HCT116 (cell line): Measurements from ENCODE around the gene OSTM1. TPM values are rescaled to one million over a fixed set of nuclear protein-coding genes. Genes with fewer than 3 reads are reported as not detected.
A peak's percentile ranks its signal among the peaks of the same experiment; 100 is the strongest.

ENCODE experiments used
- ATAC-seq: fragments of 200-7000 bp; cut with Tn5 transposase; 2 replicates; pipeline ENCODE4 v1.9.1; 2020; ENCODE audit warnings: mild to moderate bottlenecking, moderate library complexity
- BruUV-seq: library from RNA; stranded (reverse); fragments of 400-500 nt; replicated peaks from 2 replicates; lab custom pipeline; 2021; lab: Mats Ljungman, UMichigan
- CTCF ChIA-PET: fragments of 300-600 bp; sonication (Branson Sonifier 250); formaldehyde crosslinking; loops from one replicate; lab custom pipeline; 2021; ENCODE audit warnings: antibody characterized with exemption; lab: Charles Lee
- POLR2A ChIA-PET: fragments of 300-600, 350-600 bp; sonication (Branson Sonifier 250); formaldehyde crosslinking; loops from one replicate; lab custom pipeline; 2021; ENCODE audit warnings: antibody characterized with exemption; lab: Charles Lee
- RAD21 ChIA-PET, 2 experiments: fragments of 300-600 bp; sonication (Branson Sonifier 250); formaldehyde crosslinking; loops; one replicate each; lab custom pipeline; 2023; ENCODE audit warnings: low total read pairs in 2 of 2; ENCODE audit not compliant: uncharacterized antibody in 2 of 2, unreplicated experiment in 2 of 2, low non-redundant PET in 1 of 2; lab: Charles Lee
- DNase-seq: peaks from one replicate; pipeline ENCODE4 v3.0.0-alpha.2; 2010; ENCODE audit warnings: low read depth, low spot score
- H2AFZ ChIP-seq: fragments of 200-600 bp; shearing (Covaris generic), sonication (generic); 2 replicates; pipeline ENCODE4 v1.6.1; 2017; ENCODE audit warnings: low read depth, mixed run types, mixed read lengths, antibody characterized with exemption, low read length; ENCODE audit not compliant: poor library complexity, severe bottlenecking
- H3K27ac ChIP-seq: 2 replicates; pipeline ENCODE4 v1.5.1; 2012; ENCODE audit warnings: low read depth, low read length
- H3K27me3 ChIP-seq: fragments of 200-600 bp; sonication (generic); 2 replicates; pipeline ENCODE4 v1.6.1; 2016; ENCODE audit warnings: mixed run types, low read length, mixed read lengths; ENCODE audit not compliant: insufficient read depth
- H3K36me3 ChIP-seq, 2 experiments: fragments of 200-500 bp in 1 of 2; fragments of 200-600 bp in 1 of 2; sonication (Bioruptor generic) in 1 of 2; sonication (generic) in 1 of 2; 2 replicates each; pipeline versions ENCODE4 v1.5.1 to v1.6.1; 2014 to 2016; ENCODE audit warnings: low read length in 2 of 2, inconsistent platforms in 1 of 2, mixed read lengths in 1 of 2, mixed run types in 1 of 2; ENCODE audit not compliant: insufficient read depth in 2 of 2, control insufficient read depth in 1 of 2
- H3K4me1 ChIP-seq, 2 experiments: fragments of 200-600 bp in 1 of 2; sonication (generic) in 1 of 2; 2 replicates each; pipeline versions ENCODE4 v1.5.1 to v1.6.1; 2012 to 2017; ENCODE audit warnings: low read length in 2 of 2, inconsistent platforms in 1 of 2, mild to moderate bottlenecking in 1 of 2, mixed read lengths in 1 of 2, mixed run types in 1 of 2, moderate library complexity in 1 of 2; ENCODE audit not compliant: insufficient read depth in 2 of 2, control insufficient read depth in 1 of 2
- H3K4me2 ChIP-seq: fragments of 200-600 bp; sonication (generic); 2 replicates; pipeline ENCODE4 v1.6.1; 2017; ENCODE audit warnings: mixed run types, low read length, mixed read lengths
- H3K4me3 ChIP-seq, 2 experiments: fragments of 200-600 bp in 1 of 2; sonication (generic) in 1 of 2; replicated peaks in 1 of 2; 2 replicates each; pipeline ENCODE4 v1.5.1; 2011 to 2016; ENCODE audit warnings: low read length in 2 of 2, control low read depth in 1 of 2, low read depth in 1 of 2, mild to moderate bottlenecking in 1 of 2, mixed read lengths in 1 of 2, mixed run types in 1 of 2
- H3K79me2 ChIP-seq: fragments of 200-600 bp; sonication (generic); 2 replicates; pipeline ENCODE4 v1.6.1; 2017; ENCODE audit warnings: mild to moderate bottlenecking, mixed run types, low read length, moderate library complexity, mixed read lengths; ENCODE audit not compliant: insufficient read depth
- H3K9ac ChIP-seq: fragments of 200-600 bp; sonication (generic); 2 replicates; pipeline ENCODE4 v1.6.1; 2016; ENCODE audit warnings: low read length, mixed read lengths
- H3K9me2 ChIP-seq: fragments of 200-600 bp; sonication (generic), shearing (Covaris generic); 2 replicates; pipeline ENCODE4 v1.6.1; 2017; ENCODE audit warnings: mixed run types, mild to moderate bottlenecking, moderate library complexity; ENCODE audit not compliant: insufficient read depth
- H3K9me3 ChIP-seq, 2 experiments: fragments of 200-500 bp in 1 of 2; fragments of 200-600 bp in 1 of 2; sonication (Bioruptor generic) in 1 of 2; sonication (generic) in 1 of 2; 2 replicates each; pipeline ENCODE4 v1.6.1; 2014 to 2017; ENCODE audit warnings: low read length in 2 of 2, mixed read lengths in 2 of 2, inconsistent platforms in 1 of 2, low read depth in 1 of 2, mild to moderate bottlenecking in 1 of 2, mixed run types in 1 of 2, moderate library complexity in 1 of 2; ENCODE audit not compliant: control insufficient read depth in 1 of 2, insufficient read depth in 1 of 2
- H4K20me1 ChIP-seq: fragments of 200-600 bp; sonication (generic), shearing (Covaris generic); 2 replicates; pipeline ENCODE4 v1.6.1; 2017; ENCODE audit warnings: mixed run types, mild to moderate bottlenecking, moderate library complexity; ENCODE audit not compliant: insufficient read depth
- CEBPB ChIP-seq: IDR thresholded peaks from 2 replicates; pipeline ENCODE4 v1.6.1; 2012; ENCODE audit warnings: low read depth
- EGR1 ChIP-seq: IDR thresholded peaks from 2 replicates; pipeline ENCODE4 v1.6.1; 2012; ENCODE audit warnings: low read depth
- ELF1 ChIP-seq: IDR thresholded peaks from 2 replicates; pipeline ENCODE4 v1.6.1; 2012; ENCODE audit warnings: low read depth, borderline replicate concordance
- FOSL1 ChIP-seq: IDR thresholded peaks from 2 replicates; pipeline ENCODE4 v1.6.1; 2012; ENCODE audit warnings: low read depth
- JUND ChIP-seq: IDR thresholded peaks from 2 replicates; pipeline ENCODE4 v1.6.1; 2012
- POLR2A ChIP-seq: IDR thresholded peaks from 2 replicates; pipeline ENCODE4 v1.7.0; 2011; ENCODE audit warnings: borderline replicate concordance; ENCODE audit not compliant: insufficient read depth, insufficient read length; ENCODE audit errors: extremely low read depth
- REST ChIP-seq: IDR thresholded peaks from 2 replicates; pipeline ENCODE4 v1.6.1; 2012; ENCODE audit warnings: low read depth
- SIN3A ChIP-seq: IDR thresholded peaks from 2 replicates; pipeline ENCODE4 v1.6.1; 2012; ENCODE audit warnings: low read depth
- SP1 ChIP-seq: IDR thresholded peaks from 2 replicates; pipeline ENCODE4 v1.6.1; 2012; ENCODE audit warnings: low read depth
- SRF ChIP-seq: IDR thresholded peaks from 2 replicates; pipeline ENCODE4 v1.6.1; 2012; ENCODE audit warnings: low read depth
- intact Hi-C: fragments of 100-400 bp; cut with micrococcal nuclease; formaldehyde crosslinking; loops from 2 replicates; pipeline ENCODE4 v1.10.0; 2022
- total RNA-seq: library from RNA; stranded (reverse); gene quantifications from one replicate; pipeline ENCODE4 v1.2.1, GENCODE V29; 2021; ENCODE audit not compliant: unreplicated experiment
- TF ChIP-seq, protein P1 (sequence below): IDR thresholded peaks from 2 replicates; pipeline ENCODE4 v1.6.1; 2011; ENCODE audit warnings: mild to moderate bottlenecking, low read length, moderate library complexity; ENCODE audit not compliant: insufficient replicate concordance; ENCODE audit errors: extremely low read depth

OSTM1 gene
- total RNA-seq, 1 experiment from 2014 or later = 11.2 TPM

GRCh38 chr6:108029226-108029921, 45.2 kb downstream of the OSTM1 start:
- no peaks in the 10 kb centered on the region for H4K20me1 ChIP-seq
- no peaks in the 10 kb centered on the region for H3K36me3 ChIP-seq
- DNase-seq (no peak), ATAC-seq (no peak)
- no peaks in the 10 kb centered on the region for H3K27me3 ChIP-seq
- peaks cover 0 to 3% of the 10 kb centered on the region in 2 experiments; a peak in 1 of 4 replicates for H3K4me1 ChIP-seq
- no peaks in the 10 kb centered on the region for H3K79me2 ChIP-seq
- H3K9me2 ChIP-seq = no peaks in the 10 kb centered on the region
- no peak overlapping the region for H3K9ac ChIP-seq
- no peak overlapping the region for H3K27ac ChIP-seq
- no peak overlapping the region for H3K4me2 ChIP-seq
- no peak overlapping the region for H2AFZ ChIP-seq
- RAD21 ChIA-PET = no interaction called here
- H3K9me3 ChIP-seq = no peaks in the 10 kb centered on the region
- CTCF ChIA-PET = no interaction called here
- POLR2A ChIA-PET = no interaction called here
- BruUV-seq = no TSS peak
- TF ChIP-seq REST = no peak
- TF ChIP-seq EGR1 = no peak
- TF ChIP-seq CEBPB = no peak
- TF ChIP-seq ELF1 = no peak
- intact Hi-C loops = no loop called here
- H3K4me3 ChIP-seq = no peak overlapping the region

GRCh38 chr6:108027594-108027993, 46.9 kb downstream of the OSTM1 start:
- H3K79me2 ChIP-seq = no peaks in the 10 kb centered on the region
- H3K4me1 ChIP-seq = peaks cover 0 to 3% of the 10 kb centered on the region in 2 experiments; a peak in 1 of 4 replicates
- ChIA-PET POLR2A (no interaction called here), RAD21 (no interaction called here), CTCF (no interaction called here)
- H4K20me1 ChIP-seq = no peaks in the 10 kb centered on the region
- H3K9ac ChIP-seq = no peak overlapping the region
- no peak overlapping the region for H2AFZ ChIP-seq
- no peak overlapping the region for H3K4me3 ChIP-seq
- intact Hi-C loops = no loop called here
- no peaks in the 10 kb centered on the region for H3K36me3 ChIP-seq
- no peaks in the 10 kb centered on the region for H3K9me2 ChIP-seq
- DNase-seq (peak; percentile 13), ATAC-seq (peak; percentile 72)
- no peaks in the 10 kb centered on the region for H3K9me3 ChIP-seq
- H3K27ac ChIP-seq = no peak overlapping the region
- H3K27me3 ChIP-seq = no peaks in the 10 kb centered on the region
- H3K4me2 ChIP-seq = no peak overlapping the region
- BruUV-seq = no TSS peak
- TF ChIP-seq ELF1 (no peak), POLR2A (no peak), SIN3A (no peak), FOSL1 (no peak), SRF (no peak), REST (no peak), JUND (no peak), SP1 (no peak)
- TF ChIP-seq, protein P1, sequence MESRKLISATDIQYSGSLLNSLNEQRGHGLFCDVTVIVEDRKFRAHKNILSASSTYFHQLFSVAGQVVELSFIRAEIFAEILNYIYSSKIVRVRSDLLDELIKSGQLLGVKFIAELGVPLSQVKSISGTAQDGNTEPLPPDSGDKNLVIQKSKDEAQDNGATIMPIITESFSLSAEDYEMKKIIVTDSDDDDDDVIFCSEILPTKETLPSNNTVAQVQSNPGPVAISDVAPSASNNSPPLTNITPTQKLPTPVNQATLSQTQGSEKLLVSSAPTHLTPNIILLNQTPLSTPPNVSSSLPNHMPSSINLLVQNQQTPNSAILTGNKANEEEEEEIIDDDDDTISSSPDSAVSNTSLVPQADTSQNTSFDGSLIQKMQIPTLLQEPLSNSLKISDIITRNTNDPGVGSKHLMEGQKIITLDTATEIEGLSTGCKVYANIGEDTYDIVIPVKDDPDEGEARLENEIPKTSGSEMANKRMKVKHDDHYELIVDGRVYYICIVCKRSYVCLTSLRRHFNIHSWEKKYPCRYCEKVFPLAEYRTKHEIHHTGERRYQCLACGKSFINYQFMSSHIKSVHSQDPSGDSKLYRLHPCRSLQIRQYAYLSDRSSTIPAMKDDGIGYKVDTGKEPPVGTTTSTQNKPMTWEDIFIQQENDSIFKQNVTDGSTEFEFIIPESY = no peak
